SK-N-SH (cell line): ENCODE measurements around the gene CCDC61. TPM values are rescaled to one million over a fixed set of nuclear protein-coding genes. Genes with fewer than 3 reads are reported as not detected.

Source experiments
- CTCF ChIA-PET: fragments of 300-600, 350-600 bp; formaldehyde crosslinking; extraction: SDS; loops from one replicate; lab custom pipeline; 2021; lab: Yijun Ruan, JAX
- POLR2A ChIA-PET: fragments of 350-600 bp; sonication (Branson Sonifier 250); formaldehyde crosslinking; extraction: SDS; loops from one replicate; lab custom pipeline; 2020; ENCODE audit warnings: antibody characterized with exemption, inconsistent platforms; lab: Yijun Ruan, JAX
- DNase-seq: peaks from one replicate; pipeline ENCODE4 v3.0.0; 2012
- H2AFZ ChIP-seq: fragments of 200-600 bp; sonication (generic); 2 replicates; pipeline ENCODE4 v1.8.1; 2016; ENCODE audit warnings: antibody characterized with exemption, mild to moderate bottlenecking, low read depth
- H3F3A ChIP-seq: fragments of 200-600 bp; sonication (generic); replicated peaks from 2 replicates; pipeline ENCODE3; 2016; ENCODE audit warnings: antibody characterized with exemption, mild to moderate bottlenecking; ENCODE audit not compliant: insufficient read depth
- H3K27ac ChIP-seq, 2 experiments: fragments of 200-500 bp in 1 of 2; fragments of 200-600 bp in 1 of 2; sonication (Bioruptor generic) in 1 of 2; sonication (generic), shearing (Covaris generic) in 1 of 2; 2 replicates each; pipeline versions ENCODE4 v1.5.1 to v1.6.1; 2014 to 2016; ENCODE audit warnings: low read depth in 2 of 2, inconsistent platforms in 1 of 2, low read length in 1 of 2, mild to moderate bottlenecking in 1 of 2, mixed read lengths in 1 of 2
- H3K27me3 ChIP-seq: fragments of 200-600 bp; sonication (generic), shearing (Covaris generic); 2 replicates; pipeline ENCODE4 v1.6.1; 2016; ENCODE audit warnings: mixed run types; ENCODE audit not compliant: insufficient read depth
- H3K36me3 ChIP-seq, 2 experiments: fragments of 200-500 bp in 1 of 2; fragments of 200-600 bp in 1 of 2; sonication (Bioruptor generic) in 1 of 2; sonication (generic) in 1 of 2; replicated peaks in 1 of 2; 2 replicates each; pipeline versions ENCODE3 to v1.5.1; 2014 to 2016; ENCODE audit warnings: low read length in 1 of 2, mild to moderate bottlenecking in 1 of 2; ENCODE audit not compliant: insufficient read depth in 2 of 2, control insufficient read depth in 1 of 2
- H3K4me1 ChIP-seq, 2 experiments: fragments of 200-500 bp in 1 of 2; fragments of 200-600 bp in 1 of 2; sonication (Bioruptor generic) in 1 of 2; sonication (generic), shearing (Covaris generic) in 1 of 2; 2 replicates each; pipeline versions ENCODE4 v1.5.1 to v1.6.1; 2014 to 2016; ENCODE audit warnings: low read depth in 1 of 2, low read length in 1 of 2, mixed run types in 1 of 2; ENCODE audit not compliant: insufficient read depth in 2 of 2, control insufficient read depth in 1 of 2
- H3K4me2 ChIP-seq: fragments of 200-600 bp; sonication (generic), shearing (Covaris generic); 2 replicates; pipeline ENCODE4 v1.6.1; 2017; ENCODE audit warnings: mixed run types
- H3K4me3 ChIP-seq, 2 experiments: fragments of 200-500 bp in 1 of 2; fragments of 200-600 bp in 1 of 2; sonication (Bioruptor generic) in 1 of 2; sonication (generic), shearing (Covaris generic) in 1 of 2; 2 replicates each; pipeline versions ENCODE4 v1.5.1 to v1.8.1; 2014 to 2016; ENCODE audit warnings: low read depth in 2 of 2, inconsistent platforms in 1 of 2, low read length in 1 of 2, mild to moderate bottlenecking in 1 of 2, mixed read lengths in 1 of 2, moderate library complexity in 1 of 2
- H3K79me2 ChIP-seq: fragments of 200-600 bp; sonication (generic); 2 replicates; pipeline ENCODE4 v1.8.1; 2017; ENCODE audit warnings: mild to moderate bottlenecking; ENCODE audit not compliant: insufficient read depth
- H3K9ac ChIP-seq: fragments of 200-600 bp; sonication (generic); 2 replicates; pipeline ENCODE4 v1.6.1; 2017; ENCODE audit warnings: mixed run types
- H3K9me2 ChIP-seq: fragments of 200-600 bp; sonication (generic); 2 replicates; pipeline ENCODE4 v1.6.1; 2017; ENCODE audit warnings: mixed run types
- H3K9me3 ChIP-seq: fragments of 200-600 bp; sonication (generic); 2 replicates; pipeline ENCODE4 v1.6.1; 2017; ENCODE audit warnings: mixed run types, mild to moderate bottlenecking, moderate library complexity
- H4K20me1 ChIP-seq: fragments of 200-600 bp; sonication (generic); 2 replicates; pipeline ENCODE4 v1.6.1; 2017; ENCODE audit warnings: mild to moderate bottlenecking, mixed run types; ENCODE audit not compliant: insufficient read depth
- CHD2 ChIP-seq: fragments of 150-350 bp; IDR thresholded peaks from 2 replicates; pipeline ENCODE4 v1.6.1; 2018; ENCODE audit warnings: low read length; ENCODE audit not compliant: partially characterized antibody
- EZH2phosphoT487 ChIP-seq: fragments of 200-600 bp; sonication (generic); IDR thresholded peaks from 2 replicates; pipeline ENCODE4 v1.6.1; 2017; ENCODE audit warnings: low read depth, mixed run types, mild to moderate bottlenecking, antibody characterized with exemption, moderate library complexity, borderline replicate concordance
- FOSL2 ChIP-seq: IDR thresholded peaks from 2 replicates; pipeline ENCODE4 v1.4.0; 2012; ENCODE audit warnings: low read depth, mild to moderate bottlenecking, moderate library complexity, borderline replicate concordance
- FOXJ3 ChIP-seq: sonication (generic); formaldehyde crosslinking; IDR thresholded peaks from 2 replicates; pipeline ENCODE4 v1.5.1; 2020; ENCODE audit warnings: mild to moderate bottlenecking, missing genetic modification reagents
- GATA2 ChIP-seq: sonication (generic); formaldehyde crosslinking; IDR thresholded peaks from 2 replicates; pipeline ENCODE4 v1.5.0; 2020; ENCODE audit warnings: mild to moderate bottlenecking, missing genetic modification reagents
- MEF2A ChIP-seq: IDR thresholded peaks from 2 replicates; pipeline ENCODE4 v1.4.0; 2012; ENCODE audit warnings: low read depth, borderline replicate concordance
- NFIC ChIP-seq: IDR thresholded peaks from 2 replicates; pipeline ENCODE4 v1.4.0; 2012; ENCODE audit warnings: borderline replicate concordance
- POLR2AphosphoS5 ChIP-seq: IDR thresholded peaks from 2 replicates; pipeline ENCODE4 v1.6.1; 2012; ENCODE audit warnings: low read depth, low read length
- RCOR1 ChIP-seq: fragments of 150-350 bp; IDR thresholded peaks from 2 replicates; pipeline ENCODE4 v1.6.1; 2017; ENCODE audit warnings: antibody characterized with exemption, low read length
- RFX5 ChIP-seq: IDR thresholded peaks from 2 replicates; pipeline ENCODE4 v1.6.1; 2012; ENCODE audit warnings: mild to moderate bottlenecking, improper control_type of control experiment, low read length
- RXRA ChIP-seq: IDR thresholded peaks from 2 replicates; pipeline ENCODE4 v1.4.0; 2012; ENCODE audit warnings: low read depth, mild to moderate bottlenecking, borderline replicate concordance
- SIN3A ChIP-seq: IDR thresholded peaks from 2 replicates; pipeline ENCODE4 v1.6.1; 2012; ENCODE audit warnings: low read depth, mild to moderate bottlenecking, low read length, moderate library complexity, borderline replicate concordance
- SMC3 ChIP-seq: IDR thresholded peaks from 2 replicates; pipeline ENCODE4 v1.6.1; 2012; ENCODE audit warnings: low read depth, low read length, improper control_type of control experiment
- TAF1 ChIP-seq: IDR thresholded peaks from 2 replicates; pipeline ENCODE4 v1.6.1; 2012; ENCODE audit warnings: low read depth, mild to moderate bottlenecking, low read length, moderate library complexity, borderline replicate concordance
- TCF12 ChIP-seq: IDR thresholded peaks from 2 replicates; pipeline ENCODE4 v1.4.0; 2012
- WGBS: methylation state at CpG from one replicate; pipeline ENCODE4 v1.1.6; 2017; ENCODE audit warnings: low lambda C conversion rate; 5-methylcytosine and 5-hydroxymethylcytosine counted together
- polyA plus RNA-seq, 3 experiments: library from polyadenylated mRNA; depleted of rRNA; stranded (reverse); fragments of >200 nt; gene quantifications; 2 replicates each; pipeline ENCODE4 v1.2.3, GENCODE V29; 2012
- TF ChIP-seq, protein P1 (sequence below): IDR thresholded peaks from 2 replicates; pipeline ENCODE4 v1.4.0; 2012; ENCODE audit warnings: low read depth, borderline replicate concordance
- TF ChIP-seq, protein P2 (sequence below): IDR thresholded peaks from 2 replicates; pipeline ENCODE4; 2012
- TF ChIP-seq, protein P3 (sequence below): fragments of 150-350 bp; IDR thresholded peaks from 2 replicates; pipeline ENCODE4 v1.6.1; 2017; ENCODE audit warnings: antibody characterized with exemption, low read length, low read depth, borderline replicate concordance
- TF ChIP-seq, protein P4 (sequence below): fragments of 150-350 bp; IDR thresholded peaks from 2 replicates; pipeline ENCODE4 v1.6.1; 2016; ENCODE audit warnings: mild to moderate bottlenecking, low read depth, low read length

Gene CCDC61
- polyA plus RNA-seq, 1 of the 3 experiments (the other 2 are of a cell fraction) = 6.8 TPM

DNA sequence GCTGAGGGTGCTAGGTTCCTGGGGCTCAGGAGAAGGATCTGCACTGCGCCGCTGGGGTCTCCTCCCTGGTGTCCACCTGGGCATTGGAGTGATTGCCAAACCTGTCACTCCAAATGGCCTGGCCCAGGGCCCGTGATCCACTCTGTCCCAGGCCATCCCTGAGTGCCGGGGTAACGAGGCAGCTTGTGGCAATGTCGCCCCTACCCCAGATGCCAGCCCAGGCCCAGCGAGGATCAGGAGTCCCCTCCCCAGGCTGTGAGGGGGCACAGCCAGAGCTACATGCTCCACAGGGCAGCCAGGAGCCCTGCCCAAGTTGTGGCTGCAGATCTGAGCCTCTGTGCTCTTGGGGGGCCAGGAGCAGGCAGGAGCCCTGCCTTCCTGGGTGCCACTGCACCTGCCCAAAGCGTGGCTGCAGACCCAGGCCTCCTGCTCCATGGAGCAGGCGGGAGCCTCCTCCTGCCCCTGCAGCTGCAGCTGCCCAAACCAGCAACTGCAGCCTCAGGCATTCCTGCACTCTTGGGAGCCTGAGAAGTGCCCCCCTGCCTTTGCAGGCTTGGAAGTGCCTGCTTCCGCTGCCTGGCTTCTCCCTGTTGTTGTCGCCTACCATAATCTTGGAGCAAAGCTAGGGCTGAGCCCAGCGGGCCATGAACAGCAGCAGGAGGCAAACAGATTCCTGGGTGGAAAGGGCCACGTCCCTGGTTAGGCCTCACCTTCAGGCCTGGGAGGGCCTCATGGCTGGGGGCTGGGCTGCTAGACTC, 40.9 kb downstream of the CCDC61 start:
- no peaks in the 10 kb centered on the region for H4K20me1 ChIP-seq
- H3K27me3 ChIP-seq = peaks cover 44% of the 10 kb centered on the region; the same call in 1 of the 2 replicates
- no peak for TF ChIP-seq TCF12
- no peak for TF ChIP-seq MEF2A
- TF ChIP-seq, protein P1, sequence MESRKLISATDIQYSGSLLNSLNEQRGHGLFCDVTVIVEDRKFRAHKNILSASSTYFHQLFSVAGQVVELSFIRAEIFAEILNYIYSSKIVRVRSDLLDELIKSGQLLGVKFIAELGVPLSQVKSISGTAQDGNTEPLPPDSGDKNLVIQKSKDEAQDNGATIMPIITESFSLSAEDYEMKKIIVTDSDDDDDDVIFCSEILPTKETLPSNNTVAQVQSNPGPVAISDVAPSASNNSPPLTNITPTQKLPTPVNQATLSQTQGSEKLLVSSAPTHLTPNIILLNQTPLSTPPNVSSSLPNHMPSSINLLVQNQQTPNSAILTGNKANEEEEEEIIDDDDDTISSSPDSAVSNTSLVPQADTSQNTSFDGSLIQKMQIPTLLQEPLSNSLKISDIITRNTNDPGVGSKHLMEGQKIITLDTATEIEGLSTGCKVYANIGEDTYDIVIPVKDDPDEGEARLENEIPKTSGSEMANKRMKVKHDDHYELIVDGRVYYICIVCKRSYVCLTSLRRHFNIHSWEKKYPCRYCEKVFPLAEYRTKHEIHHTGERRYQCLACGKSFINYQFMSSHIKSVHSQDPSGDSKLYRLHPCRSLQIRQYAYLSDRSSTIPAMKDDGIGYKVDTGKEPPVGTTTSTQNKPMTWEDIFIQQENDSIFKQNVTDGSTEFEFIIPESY = no peak
- TF ChIP-seq FOXJ3 (CRISPR knock-in tag) = no peak
- no peak for TF ChIP-seq POLR2AphosphoS5
- TF ChIP-seq, protein P2, sequence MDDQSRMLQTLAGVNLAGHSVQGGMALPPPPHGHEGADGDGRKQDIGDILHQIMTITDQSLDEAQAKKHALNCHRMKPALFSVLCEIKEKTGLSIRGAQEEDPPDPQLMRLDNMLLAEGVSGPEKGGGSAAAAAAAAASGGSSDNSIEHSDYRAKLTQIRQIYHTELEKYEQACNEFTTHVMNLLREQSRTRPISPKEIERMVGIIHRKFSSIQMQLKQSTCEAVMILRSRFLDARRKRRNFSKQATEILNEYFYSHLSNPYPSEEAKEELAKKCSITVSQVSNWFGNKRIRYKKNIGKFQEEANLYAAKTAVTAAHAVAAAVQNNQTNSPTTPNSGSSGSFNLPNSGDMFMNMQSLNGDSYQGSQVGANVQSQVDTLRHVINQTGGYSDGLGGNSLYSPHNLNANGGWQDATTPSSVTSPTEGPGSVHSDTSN = no peak
- TF ChIP-seq NFIC = no peak
- TF ChIP-seq TAF1 = no peak
- TF ChIP-seq RXRA = no peak
- TF ChIP-seq RCOR1 = no peak
- TF ChIP-seq, protein P3, sequence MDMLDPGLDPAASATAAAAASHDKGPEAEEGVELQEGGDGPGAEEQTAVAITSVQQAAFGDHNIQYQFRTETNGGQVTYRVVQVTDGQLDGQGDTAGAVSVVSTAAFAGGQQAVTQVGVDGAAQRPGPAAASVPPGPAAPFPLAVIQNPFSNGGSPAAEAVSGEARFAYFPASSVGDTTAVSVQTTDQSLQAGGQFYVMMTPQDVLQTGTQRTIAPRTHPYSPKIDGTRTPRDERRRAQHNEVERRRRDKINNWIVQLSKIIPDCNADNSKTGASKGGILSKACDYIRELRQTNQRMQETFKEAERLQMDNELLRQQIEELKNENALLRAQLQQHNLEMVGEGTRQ = no peak
- TF ChIP-seq SIN3A = no peak
- TF ChIP-seq FOSL2 = no peak
- no peak for TF ChIP-seq CHD2
- TF ChIP-seq SMC3 = no peak
- TF ChIP-seq, protein P4, sequence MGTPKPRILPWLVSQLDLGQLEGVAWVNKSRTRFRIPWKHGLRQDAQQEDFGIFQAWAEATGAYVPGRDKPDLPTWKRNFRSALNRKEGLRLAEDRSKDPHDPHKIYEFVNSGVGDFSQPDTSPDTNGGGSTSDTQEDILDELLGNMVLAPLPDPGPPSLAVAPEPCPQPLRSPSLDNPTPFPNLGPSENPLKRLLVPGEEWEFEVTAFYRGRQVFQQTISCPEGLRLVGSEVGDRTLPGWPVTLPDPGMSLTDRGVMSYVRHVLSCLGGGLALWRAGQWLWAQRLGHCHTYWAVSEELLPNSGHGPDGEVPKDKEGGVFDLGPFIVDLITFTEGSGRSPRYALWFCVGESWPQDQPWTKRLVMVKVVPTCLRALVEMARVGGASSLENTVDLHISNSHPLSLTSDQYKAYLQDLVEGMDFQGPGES = no peak
- TF ChIP-seq RFX5 = no peak
- TF ChIP-seq EZH2phosphoT487 = no peak
- TF ChIP-seq GATA2 (CRISPR knock-in tag) = no peak
- TF ChIP-seq, all 33 proteins: peak for 0
- Histone ChIP-seq H3K27ac (no peak overlapping the region), H3K9me3 (no peaks in the 10 kb centered on the region), H3K36me3 (no peaks in the 10 kb centered on the region), H3K79me2 (no peaks in the 10 kb centered on the region), H3K9me2 (no peaks in the 10 kb centered on the region), H3K4me1 (no peaks in the 10 kb centered on the region; a peak in 1 of 4 replicates), H2AFZ (no peak overlapping the region), H3F3A (no peaks in the 10 kb centered on the region), H3K9ac (no peak overlapping the region), H3K4me3 (no peak overlapping the region), H3K4me2 (no peak overlapping the region)
- CTCF ChIA-PET = interaction anchor here (0.6 to 3.0 kb wide), 7 partner anchors 19 to 153 kb away, joined by 3 to 14 read pairs (median 4); no protein-coding TSS in a partner anchor
- 40% methylated on average over 2 of the region's 13 CpGs for WGBS
- POLR2A ChIA-PET = no interaction called here
- no peak for DNase-seq
